Esophagus squamous epithelium (tissue), 4 donors: Measurements from ENCODE around the gene VPS16.

ENCODE experiments used
- POLR2A ChIP-seq, 4 donors: fragments of 450-650 bp; IDR thresholded peaks; one replicate each; pipeline ENCODE4 v1.6.1; 2017; ENCODE audit warnings: antibody characterized with exemption in 4 of 4, mild to moderate bottlenecking in 4 of 4, moderate library complexity in 3 of 4
- TF ChIP-seq, protein P1 (sequence below), 6 experiments: fragments of 450-650 bp in 4 of 6; fragments of 200-600 bp in 2 of 6; sonication (generic) in 2 of 6; IDR thresholded peaks; one replicate each; pipeline ENCODE4 v1.5.1; 2016 to 2019; ENCODE audit warnings: antibody characterized with exemption in 6 of 6, mild to moderate bottlenecking in 4 of 6, moderate library complexity in 4 of 6

DNA sequence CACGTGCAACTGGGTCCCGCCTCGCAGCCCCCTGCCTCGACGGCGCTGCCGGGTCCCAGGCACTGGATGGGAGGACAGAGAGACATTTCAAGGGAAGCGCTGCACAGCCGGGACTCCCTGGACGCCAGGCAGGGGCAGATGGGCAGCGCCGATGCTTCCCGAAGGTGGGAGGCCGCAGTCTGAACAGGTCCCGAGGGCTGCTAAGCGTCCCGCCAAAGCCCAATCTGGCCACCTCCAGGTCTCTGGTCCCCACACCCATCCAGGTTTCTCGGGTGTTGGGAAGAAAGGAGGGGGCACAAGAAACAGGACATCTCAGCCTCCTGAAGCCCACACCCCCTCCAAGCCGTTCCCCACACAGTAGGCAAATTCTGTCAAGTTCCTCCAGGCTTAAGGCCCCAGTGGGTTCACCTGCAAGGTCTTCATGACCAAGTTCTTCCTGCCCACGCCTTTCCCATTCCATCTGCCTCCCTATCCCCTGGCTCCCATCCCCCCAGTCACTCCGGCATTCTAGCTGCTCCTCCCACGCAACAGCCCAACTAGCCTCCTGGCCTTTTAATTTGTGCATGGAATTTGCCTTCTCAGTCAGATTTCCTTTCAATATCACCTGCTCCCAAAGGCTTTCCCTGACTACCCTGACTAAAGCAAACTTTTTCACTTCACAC lies 34.7 kb upstream of the VPS16 start:
- TF ChIP-seq POLR2A (IDR thresholded peaks at IDR 0.05), result no peak
- TF ChIP-seq, protein P1, sequence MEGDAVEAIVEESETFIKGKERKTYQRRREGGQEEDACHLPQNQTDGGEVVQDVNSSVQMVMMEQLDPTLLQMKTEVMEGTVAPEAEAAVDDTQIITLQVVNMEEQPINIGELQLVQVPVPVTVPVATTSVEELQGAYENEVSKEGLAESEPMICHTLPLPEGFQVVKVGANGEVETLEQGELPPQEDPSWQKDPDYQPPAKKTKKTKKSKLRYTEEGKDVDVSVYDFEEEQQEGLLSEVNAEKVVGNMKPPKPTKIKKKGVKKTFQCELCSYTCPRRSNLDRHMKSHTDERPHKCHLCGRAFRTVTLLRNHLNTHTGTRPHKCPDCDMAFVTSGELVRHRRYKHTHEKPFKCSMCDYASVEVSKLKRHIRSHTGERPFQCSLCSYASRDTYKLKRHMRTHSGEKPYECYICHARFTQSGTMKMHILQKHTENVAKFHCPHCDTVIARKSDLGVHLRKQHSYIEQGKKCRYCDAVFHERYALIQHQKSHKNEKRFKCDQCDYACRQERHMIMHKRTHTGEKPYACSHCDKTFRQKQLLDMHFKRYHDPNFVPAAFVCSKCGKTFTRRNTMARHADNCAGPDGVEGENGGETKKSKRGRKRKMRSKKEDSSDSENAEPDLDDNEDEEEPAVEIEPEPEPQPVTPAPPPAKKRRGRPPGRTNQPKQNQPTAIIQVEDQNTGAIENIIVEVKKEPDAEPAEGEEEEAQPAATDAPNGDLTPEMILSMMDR (IDR thresholded peaks at IDR 0.05), result no peak
